HG03354 (cell line): ENCODE measurements around the gene DCUN1D3.

Experiments
- ATAC-seq: cut with Tn5 transposase; IDR thresholded peaks from one replicate; pipeline ENCODE4 v1.9.1; 2021; ENCODE audit warnings: mild to moderate bottlenecking; ENCODE audit not compliant: unreplicated experiment, poor library complexity, severe bottlenecking

DCUN1D3 gene

DNA sequence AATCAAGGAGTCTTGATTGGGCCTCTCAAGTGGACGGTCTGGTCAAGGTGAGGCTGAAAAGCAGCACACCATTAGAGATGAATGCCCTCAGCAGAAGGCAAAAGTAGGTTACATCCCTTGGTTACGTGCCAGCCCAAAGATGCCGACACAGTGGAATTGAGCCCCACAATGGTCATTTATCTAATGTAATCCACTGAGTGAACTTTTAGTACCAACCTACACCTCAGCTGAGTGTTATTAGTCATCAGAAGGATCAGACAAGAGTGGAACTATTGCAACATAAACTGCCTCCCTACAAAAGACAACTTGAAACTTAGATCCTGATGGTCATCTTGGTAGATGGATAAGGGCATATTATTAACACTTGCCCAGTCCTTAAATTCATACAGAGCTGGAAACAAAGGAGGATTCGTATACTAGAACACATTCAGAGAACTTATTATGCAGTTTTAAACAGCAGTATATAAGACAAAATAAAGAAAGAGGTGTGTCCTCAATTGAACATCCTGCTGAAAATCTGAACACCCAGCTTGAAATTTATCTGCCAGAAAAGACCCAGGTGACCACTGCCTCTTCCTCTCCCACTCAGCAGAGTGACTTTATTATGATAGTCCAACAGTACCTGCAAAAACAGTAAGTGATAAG, 2.8 kb downstream of the DCUN1D3 start:
- ATAC-seq: no peak

- no peak for ATAC-seq
These were observed 5.8 kb downstream of the DCUN1D3 start for GRCh38 chr16:20894388-20894787.

- no peak for ATAC-seq
These were observed 10.4 kb downstream of the DCUN1D3 start for GRCh38 chr16:20889625-20890275.

DNA sequence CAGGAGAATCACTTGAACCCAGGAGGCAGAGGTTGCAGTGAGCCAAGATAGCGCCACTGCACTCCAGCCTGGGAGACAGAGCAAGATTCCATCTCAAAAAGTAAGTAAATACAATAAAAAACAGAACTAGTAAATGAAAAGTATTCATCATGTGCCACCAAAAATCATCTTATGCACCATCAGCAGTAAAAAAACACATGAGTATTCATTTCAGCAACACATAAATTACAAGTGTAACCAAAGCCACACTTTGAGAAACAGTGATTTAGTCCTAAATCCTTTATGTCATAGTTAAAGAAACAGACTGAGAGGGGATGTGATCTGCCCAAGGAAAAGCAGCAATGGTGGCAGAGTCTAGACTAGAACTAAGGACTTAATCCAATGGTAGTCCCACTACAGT, 13.0 kb downstream of the DCUN1D3 start:
- no peak for ATAC-seq

DNA sequence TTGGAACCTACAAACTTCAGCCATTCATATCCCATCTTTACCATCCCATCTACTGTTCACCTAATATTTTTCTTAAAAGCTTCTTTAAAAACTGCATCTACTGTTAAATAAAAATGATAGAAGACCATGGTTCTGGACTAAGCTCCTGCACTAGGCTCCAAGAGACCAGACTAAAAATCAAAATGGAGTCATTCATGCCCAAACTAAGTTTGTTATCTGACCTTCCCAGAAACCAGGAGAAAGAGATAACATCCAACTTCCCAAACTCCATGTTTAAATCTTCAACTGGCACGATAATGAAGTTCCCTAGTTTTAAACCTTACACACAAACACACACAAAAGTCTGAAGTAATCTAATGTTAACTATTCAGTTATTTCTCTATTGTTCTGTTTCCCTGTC, 13.8 kb downstream of the DCUN1D3 start:
- no peak for ATAC-seq

GRCh38 chr16:20884240-20884556, 16.0 kb downstream of the DCUN1D3 start:
- ATAC-seq: no peak

GRCh38 chr16:20883554-20884239, 16.5 kb downstream of the DCUN1D3 start:
- no peak for ATAC-seq

- no peak for ATAC-seq
These were observed 18.7 kb downstream of the DCUN1D3 start for GRCh38 chr16:20881503-20881878.

GRCh38 chr16:20880867-20881502, 19.2 kb downstream of the DCUN1D3 start:
- ATAC-seq: no peak

DNA sequence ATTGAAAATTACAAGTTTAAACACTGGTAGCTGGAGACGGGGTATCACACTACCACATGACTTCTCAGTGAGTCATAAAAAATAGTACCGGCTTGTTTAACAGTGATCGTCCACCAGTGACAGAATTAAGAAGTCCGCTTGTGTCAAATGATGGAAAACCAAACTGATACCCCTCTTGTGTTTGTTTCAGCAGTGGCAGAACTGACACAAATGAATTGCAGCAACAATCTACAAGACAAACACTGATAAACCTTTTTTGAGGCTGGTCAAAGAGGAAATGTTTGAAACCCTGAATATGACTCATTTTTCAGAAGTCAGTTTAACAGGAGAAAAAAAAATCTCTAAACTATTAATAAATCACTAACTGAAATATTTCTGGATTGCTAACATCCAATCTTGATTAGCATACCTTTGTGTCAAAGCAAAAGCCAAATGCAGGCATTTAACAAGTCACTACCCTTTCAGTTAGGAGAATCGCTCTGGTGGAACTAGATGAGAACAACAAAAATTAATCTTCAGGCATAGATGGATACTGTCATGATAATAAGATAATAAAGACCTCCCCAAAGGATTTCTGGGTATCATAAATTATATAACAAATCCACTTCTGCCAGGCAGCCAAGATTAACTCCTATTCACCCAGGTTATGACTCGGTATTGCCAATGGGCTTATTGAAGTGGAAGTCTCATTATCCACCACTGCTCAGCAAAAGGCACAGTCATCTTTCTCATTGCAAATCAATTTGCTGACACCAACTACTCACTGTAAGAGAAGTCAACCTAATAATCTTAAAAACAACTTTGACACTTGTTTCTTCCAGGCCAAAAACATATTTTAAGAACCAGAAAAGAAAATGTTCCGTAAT, 20.8 kb downstream of the DCUN1D3 start:
- ATAC-seq: peak; percentile 41

GRCh38 chr16:20878682-20879147, 21.4 kb downstream of the DCUN1D3 start:
- ATAC-seq: no peak

GRCh38 chr16:20875355-20875650, 24.9 kb downstream of the DCUN1D3 start:
- ATAC-seq: no peak

DNA sequence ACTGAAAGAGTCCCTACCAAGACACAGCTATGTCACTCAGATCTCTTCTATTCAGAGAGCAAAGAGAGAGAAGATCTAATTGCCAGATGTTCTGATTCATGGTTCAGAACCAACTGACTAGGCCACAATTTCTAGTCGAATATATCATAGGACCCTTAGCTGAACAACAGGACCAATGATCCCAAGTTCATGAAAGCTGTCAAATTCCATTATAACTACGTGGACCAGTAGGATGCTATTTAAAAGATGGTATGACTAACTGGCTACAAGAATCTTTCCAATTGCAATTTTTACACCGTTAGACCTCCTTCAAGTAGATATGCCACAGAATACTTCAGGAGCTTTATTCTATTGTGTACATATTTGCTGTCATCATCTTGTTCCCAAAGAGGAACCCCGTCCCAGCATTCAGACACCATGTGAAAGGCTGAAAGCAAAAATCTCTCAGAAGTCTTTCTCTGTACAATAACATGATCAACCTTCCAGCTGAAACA, 26.0 kb downstream of the DCUN1D3 start:
- no peak for ATAC-seq

DNA sequence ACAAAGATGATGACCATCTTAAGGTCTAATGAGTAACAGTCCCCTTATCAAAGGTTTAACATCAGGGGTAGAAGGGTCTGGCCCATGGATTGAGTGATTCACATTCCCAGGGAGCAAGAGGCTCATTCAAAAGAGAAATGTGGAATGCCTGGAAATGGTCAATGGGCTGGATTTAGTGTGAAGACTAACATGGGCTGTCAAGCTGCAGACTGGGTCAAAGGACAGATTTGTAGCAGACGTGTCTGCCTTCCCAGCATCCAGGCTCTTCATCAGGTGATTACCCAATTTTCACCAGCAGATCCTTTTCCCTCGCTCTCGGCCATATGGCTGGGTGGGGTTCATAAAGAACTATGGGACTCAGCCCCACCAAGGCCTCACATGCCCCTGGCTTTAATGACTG, 26.8 kb downstream of the DCUN1D3 start:
- ATAC-seq: no peak

DNA sequence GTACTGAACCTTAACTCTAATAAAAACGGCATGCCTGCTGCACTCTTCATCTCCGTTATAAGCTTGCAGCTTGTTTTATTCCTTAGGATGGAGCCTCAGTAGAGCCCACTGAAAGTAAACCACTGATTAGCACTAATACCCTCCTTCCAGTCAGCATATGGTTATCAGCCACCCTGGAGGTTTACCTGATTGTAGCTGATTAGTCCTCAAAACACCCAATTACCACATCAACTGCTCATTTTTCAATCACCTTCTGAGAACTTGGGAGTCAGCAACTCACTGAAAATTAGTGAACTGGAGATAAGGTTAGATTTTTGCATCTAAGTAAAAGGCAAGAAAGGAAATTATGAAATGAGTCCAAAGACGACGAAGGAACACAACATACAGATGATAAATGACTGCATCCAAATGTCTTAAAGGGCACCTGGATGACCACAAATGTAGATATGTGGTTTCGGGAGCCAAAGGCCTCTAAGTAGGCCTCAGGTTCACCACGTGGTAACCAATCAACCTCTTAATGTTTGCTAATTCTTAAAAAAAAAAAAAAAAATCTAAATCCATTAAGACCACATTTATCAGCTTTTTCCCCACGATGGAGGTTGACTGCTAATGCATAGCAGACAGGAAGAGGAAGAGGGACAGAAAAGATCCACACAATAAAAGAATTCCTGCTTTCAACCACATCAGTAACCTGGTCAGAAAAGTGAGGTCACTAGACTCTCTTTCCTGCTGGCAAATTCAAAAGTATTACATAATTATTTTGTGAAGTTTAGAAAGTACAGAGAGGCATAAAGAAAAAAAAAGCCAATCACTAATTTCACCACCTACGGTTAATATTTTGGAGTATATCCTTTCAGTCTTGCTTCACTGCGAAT, 28.0 kb downstream of the DCUN1D3 start:
- ATAC-seq: no peak

DNA sequence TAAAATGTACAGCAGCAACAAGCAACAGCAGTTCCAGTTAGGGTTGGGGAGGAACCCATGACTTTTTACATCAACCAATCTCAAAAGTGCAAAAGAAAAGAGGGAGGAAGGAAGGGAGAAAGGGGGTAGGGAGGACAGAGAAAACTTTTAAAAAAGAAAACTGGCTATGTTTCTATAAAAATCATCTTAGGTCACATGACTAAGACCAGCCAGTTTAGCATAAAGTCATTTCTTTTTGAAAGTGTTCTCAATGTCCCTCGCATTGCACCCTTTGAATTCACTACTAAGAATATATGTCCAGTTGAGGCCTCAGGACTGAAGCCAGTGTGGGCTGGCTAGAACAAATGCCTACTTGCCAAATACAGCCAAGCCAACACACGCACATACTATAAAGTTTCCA, 28.9 kb downstream of the DCUN1D3 start:
- ATAC-seq: no peak

DNA sequence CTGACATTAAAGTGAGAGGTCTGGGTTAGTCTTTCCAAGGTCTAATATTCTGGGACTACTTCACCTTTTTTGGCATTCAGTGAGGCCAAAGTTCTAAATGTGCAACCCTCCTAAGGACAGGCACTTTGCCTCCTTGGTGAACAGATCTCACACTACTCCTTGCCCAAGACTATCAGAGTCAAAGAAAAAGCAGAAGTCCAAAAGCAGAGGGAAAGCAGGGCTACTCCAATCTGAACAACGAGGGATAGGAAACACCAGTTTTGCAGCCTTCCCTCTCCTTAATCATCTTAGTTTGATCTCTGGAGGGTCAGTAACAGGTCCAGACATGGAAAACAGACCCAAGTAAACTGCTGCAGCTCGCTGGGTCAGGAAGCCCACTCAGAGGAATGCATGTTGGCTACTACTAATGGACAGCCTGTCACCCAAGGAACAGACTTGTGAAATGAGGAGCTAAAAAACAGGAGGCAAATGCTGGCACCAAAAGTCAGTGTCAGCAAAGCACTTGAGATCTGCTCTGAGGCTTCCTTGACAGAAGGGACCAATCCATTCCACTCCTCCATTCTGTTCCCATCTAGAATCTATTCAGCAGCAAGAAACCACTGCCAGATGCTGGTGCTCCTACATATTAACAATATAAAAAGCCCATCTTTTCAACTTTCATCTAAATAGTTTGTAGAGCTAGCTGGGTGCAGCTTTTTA, 29.9 kb downstream of the DCUN1D3 start:
- no peak for ATAC-seq

- ATAC-seq: no peak
These were observed 31.3 kb downstream of the DCUN1D3 start for GRCh38 chr16:20868890-20869289.
